Measurements from ENCODE around the gene HIVEP3.

Gene HIVEP3

DNA sequence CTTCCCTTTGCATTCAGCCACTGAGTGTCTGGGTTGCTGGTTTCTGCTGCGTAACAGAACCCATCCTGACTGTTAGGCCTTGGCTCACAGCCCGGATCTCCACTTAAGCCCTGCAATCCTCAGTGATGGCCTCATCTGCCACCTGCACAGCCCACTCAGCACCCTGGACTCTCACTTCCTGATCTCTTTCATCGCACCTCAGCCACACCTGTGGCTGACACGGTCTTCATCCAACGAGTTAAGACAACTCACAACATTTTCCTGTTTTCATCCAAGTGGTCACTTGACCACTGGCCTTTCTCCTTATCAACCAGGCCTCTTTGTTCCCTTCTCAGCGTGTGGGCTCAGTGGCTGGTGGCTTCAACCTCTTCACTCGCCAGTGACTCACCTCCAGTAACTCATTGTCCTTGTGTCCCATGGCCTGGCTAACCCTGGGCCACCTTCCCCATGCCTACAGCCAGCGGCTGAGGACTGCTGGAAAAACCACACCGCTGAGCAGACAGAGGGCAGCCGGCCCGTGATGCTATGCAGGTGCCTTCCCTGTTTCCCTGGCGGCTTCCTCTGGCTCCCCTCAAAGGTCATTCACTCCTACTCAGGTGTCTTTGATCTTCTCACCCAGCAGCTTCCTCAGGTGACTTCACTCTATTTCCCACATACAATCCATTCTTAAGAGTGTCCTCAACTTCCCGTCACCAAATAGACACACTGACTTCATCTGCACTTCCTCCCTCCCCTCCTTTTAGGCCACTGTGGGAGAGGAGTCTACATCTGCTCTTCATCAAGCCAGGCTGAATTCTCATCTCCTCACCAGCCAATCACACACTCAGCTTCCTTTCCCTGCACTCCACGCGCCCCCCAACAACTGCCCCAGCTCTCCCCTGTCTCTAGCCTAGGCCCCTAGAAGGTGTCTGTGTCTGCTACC is 414.3 kb downstream of the HIVEP3 start:
- Histone ChIP-seq H3K27ac (ENCODE audit: insufficient read depth in 1 of 2, low read depth in 1 of 2, low read length in 2 of 2, poor library complexity in 1 of 2, severe bottlenecking in 2 of 2) (no peak overlapping the region), H3K9me3 (ENCODE audit: control extremely low read depth in 1 of 5, control insufficient read depth in 4 of 5, insufficient read depth in 2 of 5, low read depth in 1 of 5, low read length in 4 of 5) (no peaks in the 10 kb centered on the region), H3K4me3 (ENCODE audit: control insufficient read depth in 1 of 7, extremely low read depth in 1 of 7, insufficient read depth in 4 of 7, low read depth in 2 of 7, low read length in 6 of 7) (no peak overlapping the region), H3K27me3 (replicated peaks in 2 of 5; ENCODE audit: control insufficient read depth in 4 of 5, insufficient read depth in 5 of 5, low read length in 4 of 5) (no peaks in the 10 kb centered on the region), H3K4me1 (ENCODE audit: control extremely low read depth in 1 of 4, control insufficient read depth in 4 of 4, insufficient read depth in 4 of 4, low read length in 3 of 4) (peaks cover 0 to 7% (median 2%) of the 10 kb centered on the region in 4 experiments), H3K36me3 (ENCODE audit: control insufficient read depth in 4 of 4, insufficient read depth in 4 of 4, low read length in 3 of 4) (no peaks in the 10 kb centered on the region)
- WGBS (ENCODE audit: insufficient coverage), result 92% methylated on average over 14 of the region's 15 CpGs
- CTCF ChIA-PET, result no interaction called here
- POLR2A ChIA-PET, result no interaction called here
- no peak for DNase-seq

- H3K9me3 ChIP-seq (ENCODE audit: control extremely low read depth in 1 of 5, control insufficient read depth in 4 of 5, insufficient read depth in 2 of 5, low read depth in 1 of 5, low read length in 4 of 5), result no peaks in the 10 kb centered on the region
- peaks cover 0 to 3% (median 1%) of the 10 kb centered on the region in 4 experiments for H3K4me1 ChIP-seq (ENCODE audit: control extremely low read depth in 1 of 4, control insufficient read depth in 4 of 4, insufficient read depth in 4 of 4, low read length in 3 of 4)
- no peak overlapping the region for H3K4me3 ChIP-seq (ENCODE audit: control insufficient read depth in 1 of 7, extremely low read depth in 1 of 7, insufficient read depth in 4 of 7, low read depth in 2 of 7, low read length in 6 of 7)
- H3K36me3 ChIP-seq (ENCODE audit: control insufficient read depth in 4 of 4, insufficient read depth in 4 of 4, low read length in 3 of 4), result no peaks in the 10 kb centered on the region
- CTCF ChIA-PET, result no interaction called here
- DNase-seq, result no peak
- POLR2A ChIA-PET, result no interaction called here
- WGBS (ENCODE audit: insufficient coverage), result 98% methylated on average over 10 of the region's 11 CpGs
- H3K27ac ChIP-seq (ENCODE audit: insufficient read depth in 1 of 2, low read depth in 1 of 2, low read length in 2 of 2, poor library complexity in 1 of 2, severe bottlenecking in 2 of 2), result no peak overlapping the region
- no peaks in the 10 kb centered on the region for H3K27me3 ChIP-seq (replicated peaks in 2 of 5; ENCODE audit: control insufficient read depth in 4 of 5, insufficient read depth in 5 of 5, low read length in 4 of 5)
Observed at GRCh38 chr1:41503538-41504113, 415.1 kb downstream of the HIVEP3 start.

DNA sequence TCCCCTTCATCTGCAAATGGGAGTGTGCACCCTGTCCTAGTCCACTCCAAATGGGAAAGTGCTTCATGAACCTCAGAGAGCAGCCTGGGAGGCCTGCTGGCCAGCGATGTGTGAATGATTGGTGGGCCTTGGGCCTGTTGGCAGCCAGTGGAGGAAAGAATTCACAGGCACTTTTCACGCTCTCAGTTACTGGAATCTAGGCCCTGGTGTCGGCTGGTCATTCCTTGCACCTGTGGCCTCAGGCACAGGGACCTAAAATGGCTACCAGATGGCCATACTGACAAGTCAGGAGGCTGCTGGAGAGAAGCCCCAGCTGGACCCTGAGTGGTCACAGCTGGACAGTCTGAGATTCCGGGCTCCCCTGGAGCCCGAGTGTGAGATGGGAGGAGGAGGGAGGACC is 415.8 kb downstream of the HIVEP3 start:
- DNase-seq, result no peak
- no peak overlapping the region for H3K4me3 ChIP-seq (ENCODE audit: control insufficient read depth in 1 of 7, extremely low read depth in 1 of 7, insufficient read depth in 4 of 7, low read depth in 2 of 7, low read length in 6 of 7)
- ChIA-PET CTCF (no interaction called here), POLR2A (no interaction called here)
- no peaks in the 10 kb centered on the region for H3K36me3 ChIP-seq (ENCODE audit: control insufficient read depth in 4 of 4, insufficient read depth in 4 of 4, low read length in 3 of 4)
- 95% methylated on average over 5 of the region's 5 CpGs for WGBS (ENCODE audit: insufficient coverage)
- H3K27me3 ChIP-seq (replicated peaks in 2 of 5; ENCODE audit: control insufficient read depth in 4 of 5, insufficient read depth in 5 of 5, low read length in 4 of 5), result no peaks in the 10 kb centered on the region
- H3K9me3 ChIP-seq (ENCODE audit: control extremely low read depth in 1 of 5, control insufficient read depth in 4 of 5, insufficient read depth in 2 of 5, low read depth in 1 of 5, low read length in 4 of 5), result no peaks in the 10 kb centered on the region
- peaks cover 0 to 4% (median 2%) of the 10 kb centered on the region in 4 experiments for H3K4me1 ChIP-seq (ENCODE audit: control extremely low read depth in 1 of 4, control insufficient read depth in 4 of 4, insufficient read depth in 4 of 4, low read length in 3 of 4)
- no peak overlapping the region for H3K27ac ChIP-seq (ENCODE audit: insufficient read depth in 1 of 2, low read depth in 1 of 2, low read length in 2 of 2, poor library complexity in 1 of 2, severe bottlenecking in 2 of 2)

DNA sequence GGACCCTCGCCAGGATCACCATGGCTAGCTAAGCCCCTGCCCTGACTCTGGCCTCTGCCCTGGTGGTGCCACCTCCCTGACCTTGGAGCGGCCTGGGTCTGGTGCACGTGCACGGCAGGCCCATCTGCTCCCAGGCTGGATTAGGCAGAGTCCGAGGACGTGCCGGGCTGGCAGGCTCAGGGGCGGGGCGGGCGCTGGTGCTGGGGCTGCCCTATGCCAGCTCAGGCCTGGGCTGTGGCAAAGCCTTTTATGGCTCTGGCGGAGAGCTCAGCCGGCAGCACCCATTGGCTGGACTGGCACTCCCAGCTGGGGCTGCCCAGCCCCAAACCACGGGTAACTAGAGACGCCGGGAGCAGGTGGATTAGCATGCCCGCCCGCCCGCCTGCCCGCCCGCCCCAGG is 417.1 kb downstream of the HIVEP3 start:
- WGBS (ENCODE audit: insufficient coverage), result 98% methylated on average over 20 of the region's 20 CpGs
- peaks cover 0 to 7% (median 0%) of the 10 kb centered on the region in 5 experiments for H3K27me3 ChIP-seq (replicated peaks in 2 of 5; ENCODE audit: control insufficient read depth in 4 of 5, insufficient read depth in 5 of 5, low read length in 4 of 5)
- POLR2A ChIA-PET, result no interaction called here
- DNase-seq, result no peak
- CTCF ChIA-PET, result interaction anchor here (1.2 kb wide), 1 partner anchor 9 kb away, joined by 3 read pairs; no protein-coding TSS in a partner anchor
- no peak overlapping the region for H3K4me3 ChIP-seq (ENCODE audit: control insufficient read depth in 1 of 7, extremely low read depth in 1 of 7, insufficient read depth in 4 of 7, low read depth in 2 of 7, low read length in 6 of 7)
- no peaks in the 10 kb centered on the region for H3K36me3 ChIP-seq (ENCODE audit: control insufficient read depth in 4 of 4, insufficient read depth in 4 of 4, low read length in 3 of 4)
- H3K4me1 ChIP-seq (ENCODE audit: control extremely low read depth in 1 of 4, control insufficient read depth in 4 of 4, insufficient read depth in 4 of 4, low read length in 3 of 4), result peaks cover 0 to 8% (median 3%) of the 10 kb centered on the region in 4 experiments
- H3K27ac ChIP-seq (ENCODE audit: insufficient read depth in 1 of 2, low read depth in 1 of 2, low read length in 2 of 2, poor library complexity in 1 of 2, severe bottlenecking in 2 of 2), result no peak overlapping the region
- no peaks in the 10 kb centered on the region for H3K9me3 ChIP-seq (ENCODE audit: control extremely low read depth in 1 of 5, control insufficient read depth in 4 of 5, insufficient read depth in 2 of 5, low read depth in 1 of 5, low read length in 4 of 5)

DNA sequence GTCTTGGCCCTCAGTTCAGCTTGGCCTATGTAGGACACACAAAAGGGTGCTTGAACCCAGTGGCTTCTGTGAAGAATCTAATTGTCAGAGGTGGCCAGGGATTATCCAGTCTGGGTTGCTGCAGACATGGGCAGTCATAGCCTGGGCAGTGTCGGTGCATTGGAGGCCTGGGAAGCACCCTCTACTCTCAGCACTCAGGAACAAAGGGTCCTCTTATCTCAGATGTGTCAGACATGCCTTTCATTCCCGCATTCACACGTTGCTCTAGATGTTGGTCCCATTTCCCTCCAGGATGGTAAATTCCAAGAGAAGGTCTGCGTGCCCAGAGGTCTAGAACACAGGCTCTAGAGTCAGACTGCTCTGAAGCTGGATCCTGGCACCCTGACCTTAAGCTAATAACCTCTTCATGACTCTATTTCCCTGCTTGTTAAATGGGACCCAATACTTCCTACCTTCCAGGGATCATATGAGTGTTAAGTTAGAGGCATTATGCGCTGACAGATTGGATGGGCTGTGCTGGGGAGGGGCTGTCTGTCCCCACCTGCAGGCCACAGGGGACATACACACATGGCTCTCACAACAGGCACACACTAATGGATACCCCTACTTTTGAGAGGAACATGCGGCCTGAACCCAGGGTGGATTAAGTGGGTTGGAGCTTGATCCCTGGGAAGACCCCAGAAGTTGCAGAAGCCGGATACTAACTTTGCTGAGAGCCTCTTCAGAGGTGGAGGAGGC is 417.8 kb downstream of the HIVEP3 start:
- 94% methylated on average over 6 of the region's 7 CpGs for WGBS (ENCODE audit: insufficient coverage)
- no peak for DNase-seq
- peaks cover 0 to 10% (median 0%) of the 10 kb centered on the region in 5 experiments for H3K27me3 ChIP-seq (replicated peaks in 2 of 5; ENCODE audit: control insufficient read depth in 4 of 5, insufficient read depth in 5 of 5, low read length in 4 of 5)
- no peak overlapping the region for H3K27ac ChIP-seq (ENCODE audit: insufficient read depth in 1 of 2, low read depth in 1 of 2, low read length in 2 of 2, poor library complexity in 1 of 2, severe bottlenecking in 2 of 2)
- ChIA-PET CTCF (interaction anchor here (1.2 kb wide), 1 partner anchor 8 kb away, joined by 3 read pairs; no protein-coding TSS in a partner anchor), POLR2A (no interaction called here)
- no peak overlapping the region for H3K4me3 ChIP-seq (ENCODE audit: control insufficient read depth in 1 of 7, extremely low read depth in 1 of 7, insufficient read depth in 4 of 7, low read depth in 2 of 7, low read length in 6 of 7)
- peaks cover 0 to 15% (median 8%) of the 10 kb centered on the region in 4 experiments for H3K4me1 ChIP-seq (ENCODE audit: control extremely low read depth in 1 of 4, control insufficient read depth in 4 of 4, insufficient read depth in 4 of 4, low read length in 3 of 4)
- H3K36me3 ChIP-seq (ENCODE audit: control insufficient read depth in 4 of 4, insufficient read depth in 4 of 4, low read length in 3 of 4), result no peaks in the 10 kb centered on the region
- no peaks in the 10 kb centered on the region for H3K9me3 ChIP-seq (ENCODE audit: control extremely low read depth in 1 of 5, control insufficient read depth in 4 of 5, insufficient read depth in 2 of 5, low read depth in 1 of 5, low read length in 4 of 5)

- no peak overlapping the region for H3K4me3 ChIP-seq (ENCODE audit: control insufficient read depth in 1 of 7, extremely low read depth in 1 of 7, insufficient read depth in 4 of 7, low read depth in 2 of 7, low read length in 6 of 7)
- 98% methylated on average over 7 of the region's 10 CpGs for WGBS (ENCODE audit: insufficient coverage)
- ChIA-PET POLR2A (no interaction called here), CTCF (interaction anchor here (1.0 kb wide), 1 partner anchor 24 kb away, joined by 3 read pairs; no protein-coding TSS in a partner anchor)
- no peaks in the 10 kb centered on the region for H3K36me3 ChIP-seq (ENCODE audit: control insufficient read depth in 4 of 4, insufficient read depth in 4 of 4, low read length in 3 of 4)
- no peak overlapping the region for H3K27ac ChIP-seq (ENCODE audit: insufficient read depth in 1 of 2, low read depth in 1 of 2, low read length in 2 of 2, poor library complexity in 1 of 2, severe bottlenecking in 2 of 2)
- H3K27me3 ChIP-seq (replicated peaks in 2 of 5; ENCODE audit: control insufficient read depth in 4 of 5, insufficient read depth in 5 of 5, low read length in 4 of 5), result peaks cover 0 to 12% (median 4%) of the 10 kb centered on the region in 5 experiments
- DNase-seq, result no peak
- H3K9me3 ChIP-seq (ENCODE audit: control extremely low read depth in 1 of 5, control insufficient read depth in 4 of 5, insufficient read depth in 2 of 5, low read depth in 1 of 5, low read length in 4 of 5), result no peaks in the 10 kb centered on the region
- H3K4me1 ChIP-seq (ENCODE audit: control extremely low read depth in 1 of 4, control insufficient read depth in 4 of 4, insufficient read depth in 4 of 4, low read length in 3 of 4), result peaks cover 0 to 20% (median 11%) of the 10 kb centered on the region in 4 experiments
Observed at GRCh38 chr1:41500378-41500777, 418.3 kb downstream of the HIVEP3 start.

Measured in common myeloid progenitor, CD34-positive (primary cell).